Measurements from ENCODE around the gene MYO3B. TPM values are rescaled to one million over a fixed set of nuclear protein-coding genes. Genes with fewer than 3 reads are reported as not detected.

MYO3B gene
- total and polyA plus RNA-seq, 2 donors (not counting 3 experiments of a cell fraction or from before 2014, with no cell fraction given), result 0.03 TPM; not detected in 1

GRCh38 chr2:170685591-170685990 is 507.6 kb downstream of the MYO3B start:
- TF ChIP-seq FOS (IDR thresholded peaks at IDR 0.05; ENCODE audit: borderline replicate concordance, insufficient read depth, low read length), result no peak
- no peak for TF ChIP-seq EZH2 (IDR thresholded peaks at IDR 0.05; ENCODE audit: borderline replicate concordance, low read depth, low read length, severe bottlenecking)
- TF ChIP-seq MAX (IDR thresholded peaks at IDR 0.05; ENCODE audit: insufficient read depth, insufficient read length), result no peak
- TF ChIP-seq JUN (IDR thresholded peaks at IDR 0.05; ENCODE audit: borderline replicate concordance, insufficient read depth, insufficient read length, low read depth), result no peak
- TF ChIP-seq CTCF (IDR thresholded peaks at IDR 0.05; ENCODE audit: extremely low read depth in 1 of 2, insufficient read depth in 1 of 2, low read depth in 1 of 2, low read length in 2 of 2), result no peak
- no peak for TF ChIP-seq MYC (IDR thresholded peaks at IDR 0.05; ENCODE audit: low read depth, low read length)
- TF ChIP-seq POLR2A (IDR thresholded peaks at IDR 0.05; ENCODE audit: low read depth, low read length), result no peak
- TF ChIP-seq GATA2 (IDR thresholded peaks at IDR 0.05; ENCODE audit: insufficient read depth, insufficient read length, low read depth, low read length), result no peak
- no peak for TF ChIP-seq POLR2AphosphoS5 (IDR thresholded peaks at IDR 0.05; ENCODE audit: insufficient read depth, low read depth, low read length)
- Histone ChIP-seq H3K27me3 (ENCODE audit: control insufficient read depth in 2 of 2, insufficient read depth in 2 of 2, low read length in 2 of 2) (no peaks in the 10 kb centered on the region), H4K20me1 (replicated peaks; ENCODE audit: control insufficient read depth, extremely low read depth, insufficient read depth, low read length) (no peaks in the 10 kb centered on the region), H2AFZ (ENCODE audit: low read depth, low read length) (no peak overlapping the region), H3K9ac (replicated peaks; ENCODE audit: extremely low read depth, insufficient read depth, low read length) (no peak overlapping the region), H3K27ac (ENCODE audit: insufficient read depth, low read depth, low read length) (no peak overlapping the region), H3K4me2 (ENCODE audit: insufficient read depth, low read length) (no peak overlapping the region), H3K4me3 (replicated peaks in 1 of 3; ENCODE audit: insufficient read depth in 1 of 3, low read depth in 1 of 3, low read length in 3 of 3) (no peak overlapping the region), H3K9me3 (replicated peaks; ENCODE audit: control insufficient read depth, insufficient read depth, low read length) (no peaks in the 10 kb centered on the region), H3K79me2 (ENCODE audit: control insufficient read depth, insufficient read depth, low read length) (no peaks in the 10 kb centered on the region), H3K4me1 (ENCODE audit: control insufficient read depth, extremely low read depth, insufficient read depth, low read length) (no peaks in the 10 kb centered on the region), H3K9me1 (replicated peaks; ENCODE audit: control insufficient read depth, extremely low read depth, insufficient read depth, low read length) (no peaks in the 10 kb centered on the region), H3K36me3 (ENCODE audit: control insufficient read depth in 2 of 2, extremely low read depth in 1 of 2, insufficient read depth in 2 of 2, low read length in 2 of 2) (no peaks in the 10 kb centered on the region)
- BruUV-seq (replicated peaks), result no TSS peak
- FAIRE-seq (no peak), DNase-seq (ENCODE audit: low read depth, low spot score) (no peak)
- CTCF ChIA-PET, result no interaction called here
- POLR2A ChIA-PET, result no interaction called here
- intact Hi-C loops (cut with micrococcal nuclease) (no loop called here), dilution Hi-C loops (cut with MboI; ENCODE audit: extremely low pct_ligation_motif_present, low sequenced_read_pairs) (no loop called here)
